ENCODE measurements around the gene KLK14. TPM values are rescaled to one million over a fixed set of nuclear protein-coding genes. Genes with fewer than 3 reads are reported as not detected.

The KLK14 gene
- under 1 TPM; 0.61 to 0.89 TPM for total RNA-seq

GRCh38 chr19:51082611-51083010 is at the start of gene KLK14:
Gene KLK14, minus strand, starts transcription at chr19:51082887. Its CDS starts 273 bp downstream, at chr19:51082614.
- ATAC-seq: no peak
- CTCF ChIA-PET: no interaction called here
- no peak for DNase-seq
- peaks cover 7% of the 10 kb centered on the region for H3K27me3 Mint-ChIP-seq
- no peaks in the 10 kb centered on the region for H3K4me1 Mint-ChIP-seq
- H3K27ac Mint-ChIP-seq: no peak within 1 kb of the TSS
- no peaks in the 10 kb centered on the region for H3K9me3 Mint-ChIP-seq (ENCODE audit: low read depth)
- H3K4me3 Mint-ChIP-seq: no peak within 1 kb of the TSS
- no peaks in the 10 kb centered on the region for H3K36me3 Mint-ChIP-seq

GRCh38 chr19:51131780-51132680 is 49.3 kb upstream of the KLK14 start:
- Mint-ChIP-seq H3K36me3 (peaks cover 1% of the 10 kb centered on the region), H3K4me3 (no peak overlapping the region), H3K9me3 (ENCODE audit: low read depth) (peaks cover 2% of the 10 kb centered on the region), H3K27me3 (peaks cover 50% of the 10 kb centered on the region), H3K27ac (peak overlapping the region; percentile 61), H3K4me1 (peaks cover 41% of the 10 kb centered on the region)
- CTCF ChIA-PET: interaction anchor here (0.9 to 1.2 kb wide), 2 partner anchors 23 to 37 kb away, joined by 3 to 4 read pairs; no protein-coding TSS in a partner anchor
- DNase-seq (no peak), ATAC-seq (peak; percentile 65)

GRCh38 chr19:51129716-51130115 is 47.0 kb upstream of the KLK14 start:
- H3K4me1 Mint-ChIP-seq: peaks cover 47% of the 10 kb centered on the region
- CTCF ChIA-PET: interaction anchor here (0.6 kb wide), 1 partner anchor 762 kb away, joined by 3 read pairs; no protein-coding TSS in a partner anchor
- no peak for DNase-seq

GRCh38 chr19:51128227-51128626 is 45.5 kb upstream of the KLK14 start:
- peaks cover 37% of the 10 kb centered on the region for H3K27me3 Mint-ChIP-seq
- CTCF ChIA-PET: no interaction called here
- no peak overlapping the region for H3K27ac Mint-ChIP-seq
- no peaks in the 10 kb centered on the region for H3K36me3 Mint-ChIP-seq
- H3K4me3 Mint-ChIP-seq: no peak overlapping the region
- no peaks in the 10 kb centered on the region for H3K9me3 Mint-ChIP-seq (ENCODE audit: low read depth)
- ATAC-seq: no peak
- DNase-seq: no peak
- H3K4me1 Mint-ChIP-seq: peaks cover 61% of the 10 kb centered on the region

More at GRCh38 chr19:51129716-51130115, 47.0 kb upstream of the KLK14 start:
- H3K27ac Mint-ChIP-seq: no peak overlapping the region
- no peaks in the 10 kb centered on the region for H3K9me3 Mint-ChIP-seq (ENCODE audit: low read depth)
- no peak overlapping the region for H3K4me3 Mint-ChIP-seq
- peaks cover 1% of the 10 kb centered on the region for H3K36me3 Mint-ChIP-seq
- H3K27me3 Mint-ChIP-seq: peaks cover 41% of the 10 kb centered on the region
- ATAC-seq: no peak

GRCh38 chr19:51127755-51128154 is 45.1 kb upstream of the KLK14 start:
- H3K27me3 Mint-ChIP-seq: peaks cover 35% of the 10 kb centered on the region
- CTCF ChIA-PET: interaction anchor here (0.7 kb wide), 1 partner anchor 31 kb away, joined by 3 read pairs; no protein-coding TSS in a partner anchor
- H3K9me3 Mint-ChIP-seq (ENCODE audit: low read depth): no peaks in the 10 kb centered on the region
- peaks cover 65% of the 10 kb centered on the region for H3K4me1 Mint-ChIP-seq
- no peak overlapping the region for H3K27ac Mint-ChIP-seq
- H3K36me3 Mint-ChIP-seq: no peaks in the 10 kb centered on the region
- no peak overlapping the region for H3K4me3 Mint-ChIP-seq
- ATAC-seq: no peak
- no peak for DNase-seq

GRCh38 chr19:51127032-51127431 is 44.3 kb upstream of the KLK14 start:
- Mint-ChIP-seq H3K4me1 (peaks cover 66% of the 10 kb centered on the region), H3K4me3 (no peak overlapping the region)
- DNase-seq: no peak

GRCh38 chr19:51125421-51126075 is 42.9 kb upstream of the KLK14 start:
- Mint-ChIP-seq H3K4me3 (no peak overlapping the region), H3K4me1 (peaks cover 61% of the 10 kb centered on the region), H3K27me3 (peaks cover 26% of the 10 kb centered on the region), H3K36me3 (no peaks in the 10 kb centered on the region), H3K27ac (no peak overlapping the region), H3K9me3 (ENCODE audit: low read depth) (no peaks in the 10 kb centered on the region)
- no peak for ATAC-seq
- DNase-seq: no peak
- CTCF ChIA-PET: no interaction called here

More at GRCh38 chr19:51127032-51127431, 44.3 kb upstream of the KLK14 start:
- Mint-ChIP-seq H3K27ac (no peak overlapping the region), H3K36me3 (no peaks in the 10 kb centered on the region), H3K9me3 (ENCODE audit: low read depth) (no peaks in the 10 kb centered on the region), H3K27me3 (peaks cover 34% of the 10 kb centered on the region)
- ATAC-seq: no peak
- CTCF ChIA-PET: interaction anchor here (0.7 kb wide), 1 partner anchor 32 kb away, joined by 3 read pairs; no protein-coding TSS in a partner anchor

- CTCF ChIA-PET: interaction anchor here (1.1 kb wide), 1 partner anchor 135 kb away, joined by 3 read pairs; no protein-coding TSS in a partner anchor
- Mint-ChIP-seq H3K9me3 (ENCODE audit: low read depth) (no peaks in the 10 kb centered on the region), H3K4me1 (peaks cover 57% of the 10 kb centered on the region), H3K4me3 (peak within 1 kb of the TSS; percentile 17), H3K36me3 (no peaks in the 10 kb centered on the region), H3K27me3 (peaks cover 25% of the 10 kb centered on the region), H3K27ac (peak within 1 kb of the TSS; percentile 80)
- no peak for DNase-seq
- ATAC-seq: no peak
Observed at GRCh38 chr19:51124729-51125128, 42.0 kb upstream of the KLK14 start, which contains the start of gene SIGLEC9. Gene SIGLEC9, plus strand, starts transcription at chr19:51124906. Its CDS starts 69 bp downstream, at chr19:51124975.

GRCh38 chr19:51124216-51124615 is 41.5 kb upstream of the KLK14 start:
- H3K36me3 Mint-ChIP-seq: no peaks in the 10 kb centered on the region

GRCh38 chr19:51123802-51124201 is 41.1 kb upstream of the KLK14 start:
- H3K27ac Mint-ChIP-seq: peak overlapping the region; percentile 80

More at GRCh38 chr19:51124216-51124615, 41.5 kb upstream of the KLK14 start:
- Mint-ChIP-seq H3K27ac (peak overlapping the region; percentile 80), H3K4me1 (peaks cover 54% of the 10 kb centered on the region), H3K27me3 (peaks cover 29% of the 10 kb centered on the region), H3K4me3 (peak overlapping the region; percentile 17), H3K9me3 (ENCODE audit: low read depth) (no peaks in the 10 kb centered on the region)
- CTCF ChIA-PET: interaction anchor here (1.1 kb wide), 1 partner anchor 135 kb away, joined by 3 read pairs; no protein-coding TSS in a partner anchor
- DNase-seq: no peak
- ATAC-seq: no peak

GRCh38 chr19:51123381-51123800 is 40.7 kb upstream of the KLK14 start:
- Mint-ChIP-seq H3K36me3 (no peaks in the 10 kb centered on the region), H3K9me3 (ENCODE audit: low read depth) (no peaks in the 10 kb centered on the region), H3K4me3 (peak overlapping the region; percentile 22), H3K27me3 (peaks cover 32% of the 10 kb centered on the region), H3K4me1 (peaks cover 47% of the 10 kb centered on the region), H3K27ac (peak overlapping the region; percentile 80)
- ATAC-seq (peak; percentile 87), DNase-seq (peak; percentile 86)
- CTCF ChIA-PET: no interaction called here

More at GRCh38 chr19:51123802-51124201, 41.1 kb upstream of the KLK14 start:
- H3K36me3 Mint-ChIP-seq: no peaks in the 10 kb centered on the region
- no peaks in the 10 kb centered on the region for H3K9me3 Mint-ChIP-seq (ENCODE audit: low read depth)
- H3K27me3 Mint-ChIP-seq: peaks cover 33% of the 10 kb centered on the region
- ATAC-seq (peak; percentile 8), DNase-seq (no peak)
- H3K4me1 Mint-ChIP-seq: peaks cover 51% of the 10 kb centered on the region
- CTCF ChIA-PET: interaction anchor here (1.1 kb wide), 1 partner anchor 136 kb away, joined by 3 read pairs; no protein-coding TSS in a partner anchor
- H3K4me3 Mint-ChIP-seq: peak overlapping the region; percentile 17

GRCh38 chr19:51122112-51122981 is 39.7 kb upstream of the KLK14 start:
- peaks cover 41% of the 10 kb centered on the region for H3K27me3 Mint-ChIP-seq
- H3K4me1 Mint-ChIP-seq: peaks cover 41% of the 10 kb centered on the region
- CTCF ChIA-PET: interaction anchor here (0.7 to 1.2 kb wide), 3 partner anchors 12 to 102 kb away, joined by 3 to 6 read pairs (median 3); no protein-coding TSS in a partner anchor
- no peaks in the 10 kb centered on the region for H3K36me3 Mint-ChIP-seq
- H3K9me3 Mint-ChIP-seq (ENCODE audit: low read depth): no peaks in the 10 kb centered on the region
- no peak overlapping the region for H3K4me3 Mint-ChIP-seq
- ATAC-seq: no peak
- H3K27ac Mint-ChIP-seq: peak overlapping the region; percentile 80
- DNase-seq: no peak
